Measurements from ENCODE around the gene SLC25A11. TPM values are rescaled to one million over a fixed set of nuclear protein-coding genes. Genes with fewer than 3 reads are reported as not detected.

The SLC25A11 gene
- total and polyA plus RNA-seq, 8 donors, result 38.4 to 70.5 (median 47.6) TPM

- no peak for TF ChIP-seq CTCF (IDR thresholded peaks at IDR 0.05)
- Histone ChIP-seq H3K4me3 (peak within 1 kb of the TSS; percentile 87 to 100), H3K36me3 (peaks cover 0 to 16% of the 10 kb centered on the region in 2 donors), H3K27ac (peak within 1 kb of the TSS; percentile 99 to 100), H3K9me3 (no peaks in the 10 kb centered on the region), H3K27me3 (no peaks in the 10 kb centered on the region), H3K4me1 (peaks cover 11 to 33% of the 10 kb centered on the region in 2 donors)
- DNase-seq (peak in 1 of 4 donors; percentile 69), ATAC-seq (no peak)
- intact Hi-C loops (cut with DNase I), result no loop called here
Measured at GRCh38 chr17:4950746-4951204, 10.9 kb upstream of the SLC25A11 start, which contains the start of gene ENO3. TSS of gene ENO3 (plus strand) at chr17:4951119. CDS start at chr17:4951830, 711 bp downstream.

- ATAC-seq (no peak), DNase-seq (peak in 2 of 4 donors; percentile 72 to 91)
- intact Hi-C loops (cut with DNase I), result no loop called here
- Histone ChIP-seq H3K27me3 (no peaks in the 10 kb centered on the region), H3K36me3 (peaks cover 0 to 22% of the 10 kb centered on the region in 2 donors), H3K4me3 (peak overlapping the region; percentile 87 to 100), H3K4me1 (peaks cover 16 to 39% of the 10 kb centered on the region in 2 donors), H3K27ac (peak overlapping the region; percentile 99 to 100), H3K9me3 (no peaks in the 10 kb centered on the region)
- no peak for TF ChIP-seq CTCF (IDR thresholded peaks at IDR 0.05)
Measured at GRCh38 chr17:4950075-4950745, 10.4 kb upstream of the SLC25A11 start.

GRCh38 chr17:4949321-4950074, 9.7 kb upstream of the SLC25A11 start:
- Histone ChIP-seq H3K9me3 (no peaks in the 10 kb centered on the region), H3K27ac (peak overlapping the region; percentile 99 to 100), H3K36me3 (peaks cover 0 to 29% of the 10 kb centered on the region in 2 donors), H3K4me3 (peak overlapping the region; percentile 87 to 100), H3K4me1 (peaks cover 21 to 46% of the 10 kb centered on the region in 2 donors), H3K27me3 (no peaks in the 10 kb centered on the region)
- TF ChIP-seq CTCF (IDR thresholded peaks at IDR 0.05), result no peak
- DNase-seq (peak; percentile 43 to 95 (median 79)), ATAC-seq (peak; percentile 55)
- intact Hi-C loops (cut with DNase I), result no loop called here

- H3K27ac ChIP-seq, result peak overlapping the region; percentile 99 to 100
- TF ChIP-seq CTCF (IDR thresholded peaks at IDR 0.05), result no peak
- no peaks in the 10 kb centered on the region for H3K9me3 ChIP-seq
- peak overlapping the region; percentile 87 to 100 for H3K4me3 ChIP-seq
- DNase-seq (peak in 3 of 4 donors; percentile 89 to 96 (median 94)), ATAC-seq (peak; percentile 77)
- intact Hi-C loops (cut with DNase I), result no loop called here
- peaks cover 0 to 35% of the 10 kb centered on the region in 2 donors for H3K36me3 ChIP-seq
- H3K4me1 ChIP-seq, result peaks cover 21 to 52% of the 10 kb centered on the region in 2 donors
- no peaks in the 10 kb centered on the region for H3K27me3 ChIP-seq
Measured at GRCh38 chr17:4948931-4949320, 9.1 kb upstream of the SLC25A11 start.
